Peyer's patch (tissue), 4 donors: ENCODE measurements around the gene HLTF. TPM values are rescaled to one million over a fixed set of nuclear protein-coding genes. Genes with fewer than 3 reads are reported as not detected.

Experiments used
- DNase-seq, 3 donors: peaks; one replicate each; pipeline ENCODE4 v3.0.0-alpha.2; 2017 to 2019
- H3K27ac ChIP-seq, 4 donors: fragments of 200-600 bp; sonication (generic); one replicate each; pipeline ENCODE4 v1.5.1; 2016 to 2019
- H3K27me3 ChIP-seq, 2 donors: fragments of 200-600 bp; sonication (generic); one replicate each; pipeline ENCODE4 v1.5.1; 2019
- H3K36me3 ChIP-seq, 3 donors: fragments of 200-600 bp; sonication (generic); one replicate each; pipeline ENCODE4 v1.5.1; 2016 to 2019
- H3K4me1 ChIP-seq, 4 donors: fragments of 200-600 bp; sonication (generic); one replicate each; pipeline ENCODE4 v1.5.1; 2016 to 2019
- H3K4me3 ChIP-seq, 4 donors: fragments of 200-600 bp; sonication (generic); 1 replicate in 3 of 4; 2 replicates in 1 of 4; pipeline ENCODE4 v1.5.1; 2016 to 2019; ENCODE audit warnings: mild to moderate bottlenecking in 1 of 4
- H3K9me3 ChIP-seq, 4 donors: fragments of 200-600 bp; sonication (generic); one replicate each; pipeline ENCODE4 v1.5.1; 2016 to 2019; ENCODE audit warnings: mild to moderate bottlenecking in 1 of 4
- CTCF ChIP-seq, 6 experiments: fragments of 450-650 bp in 4 of 6; fragments of 200-600 bp in 2 of 6; sonication (generic) in 1 of 6; IDR thresholded peaks; one replicate each; pipeline ENCODE4 v1.5.1; 2017 to 2019; ENCODE audit warnings: antibody characterized with exemption in 6 of 6, mild to moderate bottlenecking in 3 of 6, moderate library complexity in 1 of 6
- POLR2A ChIP-seq, 2 donors: fragments of 450-650 bp; IDR thresholded peaks; one replicate each; pipeline ENCODE4 v1.5.1; 2017; ENCODE audit warnings: antibody characterized with exemption in 2 of 2, mild to moderate bottlenecking in 2 of 2, moderate library complexity in 2 of 2
- total RNA-seq, 4 donors: library from RNA; depleted of rRNA; stranded (reverse); fragments of >200 nt; gene quantifications; one replicate each; pipeline ENCODE4 v1.1.0, GENCODE V29; 2016

HLTF gene
- total RNA-seq, 4 donors from 2014 or later = 6.0 to 19.8 (median 12.4) TPM

- no peak overlapping the region for H3K4me3 ChIP-seq
- H3K9me3 ChIP-seq = no peaks in the 10 kb centered on the region
- DNase-seq = no peak
- peaks cover 0 to 58% (median 0%) of the 10 kb centered on the region in 3 donors for H3K36me3 ChIP-seq
- peaks cover 0 to 10% (median 0%) of the 10 kb centered on the region in 4 donors for H3K4me1 ChIP-seq
- TF ChIP-seq POLR2A (IDR thresholded peaks at IDR 0.05) = no peak
- no peak for TF ChIP-seq CTCF (IDR thresholded peaks at IDR 0.05)
- no peaks in the 10 kb centered on the region for H3K27me3 ChIP-seq
- H3K27ac ChIP-seq = no peak overlapping the region
These were observed 74.7 kb downstream of the HLTF start for GRCh38 chr3:149011676-149012075.

- Histone ChIP-seq H3K27ac (peak overlapping the region in 2 of 4 donors; percentile 37 to 67), H3K36me3 (peaks cover 0 to 58% (median 0%) of the 10 kb centered on the region in 3 donors)
- no peak for TF ChIP-seq POLR2A (IDR thresholded peaks at IDR 0.05)
- TF ChIP-seq CTCF (IDR thresholded peaks at IDR 0.05) = no peak
These were observed 75.4 kb downstream of the HLTF start for GRCh38 chr3:149010966-149011365.

GRCh38 chr3:149010504-149010951, 75.8 kb downstream of the HLTF start:
- H3K9me3 ChIP-seq = no peaks in the 10 kb centered on the region
- H3K27ac ChIP-seq = peak overlapping the region in 2 of 4 donors; percentile 37 to 67
- DNase-seq = no peak
- H3K36me3 ChIP-seq = peaks cover 0 to 62% (median 0%) of the 10 kb centered on the region in 3 donors
- no peak overlapping the region for H3K4me3 ChIP-seq
- TF ChIP-seq CTCF (IDR thresholded peaks at IDR 0.05) = no peak
- TF ChIP-seq POLR2A (IDR thresholded peaks at IDR 0.05) = no peak
- H3K27me3 ChIP-seq = no peaks in the 10 kb centered on the region
- H3K4me1 ChIP-seq = peaks cover 0 to 10% (median 0%) of the 10 kb centered on the region in 4 donors

More at GRCh38 chr3:149010966-149011365, 75.4 kb downstream of the HLTF start:
- no peak for DNase-seq
- peaks cover 0 to 10% (median 0%) of the 10 kb centered on the region in 4 donors for H3K4me1 ChIP-seq
- no peak overlapping the region for H3K4me3 ChIP-seq
- H3K27me3 ChIP-seq = no peaks in the 10 kb centered on the region
- no peaks in the 10 kb centered on the region for H3K9me3 ChIP-seq

GRCh38 chr3:149009732-149010131, 76.6 kb downstream of the HLTF start:
- H3K4me3 ChIP-seq = no peak overlapping the region
- H3K27me3 ChIP-seq = no peaks in the 10 kb centered on the region
- H3K36me3 ChIP-seq = peaks cover 0 to 66% (median 0%) of the 10 kb centered on the region in 3 donors
- TF ChIP-seq POLR2A (IDR thresholded peaks at IDR 0.05) = no peak
- no peak for TF ChIP-seq CTCF (IDR thresholded peaks at IDR 0.05)
- H3K27ac ChIP-seq = peak overlapping the region in 1 of 4 donors; percentile 46
- no peaks in the 10 kb centered on the region for H3K9me3 ChIP-seq
- H3K4me1 ChIP-seq = peaks cover 0 to 10% (median 0%) of the 10 kb centered on the region in 4 donors
- DNase-seq = peak in 2 of 3 donors; percentile 21 to 77

GRCh38 chr3:149007567-149008257, 78.6 kb downstream of the HLTF start:
- Histone ChIP-seq H3K9me3 (no peaks in the 10 kb centered on the region), H3K27ac (no peak overlapping the region), H3K4me3 (no peak overlapping the region), H3K36me3 (peaks cover 0 to 66% (median 0%) of the 10 kb centered on the region in 3 donors), H3K4me1 (peaks cover 0 to 10% (median 0%) of the 10 kb centered on the region in 4 donors), H3K27me3 (no peaks in the 10 kb centered on the region)
- DNase-seq = no peak
- TF ChIP-seq CTCF (IDR thresholded peaks at IDR 0.05) (no peak), POLR2A (IDR thresholded peaks at IDR 0.05) (no peak)
